HG02884 (cell line): ENCODE data around the gene FAM234B.

ENCODE experiments used
- ATAC-seq: cut with Tn5 transposase; IDR thresholded peaks from one replicate; pipeline ENCODE4 v1.9.1; 2021; ENCODE audit warnings: mild to moderate bottlenecking, moderate library complexity; ENCODE audit not compliant: unreplicated experiment

Gene FAM234B, protein sequence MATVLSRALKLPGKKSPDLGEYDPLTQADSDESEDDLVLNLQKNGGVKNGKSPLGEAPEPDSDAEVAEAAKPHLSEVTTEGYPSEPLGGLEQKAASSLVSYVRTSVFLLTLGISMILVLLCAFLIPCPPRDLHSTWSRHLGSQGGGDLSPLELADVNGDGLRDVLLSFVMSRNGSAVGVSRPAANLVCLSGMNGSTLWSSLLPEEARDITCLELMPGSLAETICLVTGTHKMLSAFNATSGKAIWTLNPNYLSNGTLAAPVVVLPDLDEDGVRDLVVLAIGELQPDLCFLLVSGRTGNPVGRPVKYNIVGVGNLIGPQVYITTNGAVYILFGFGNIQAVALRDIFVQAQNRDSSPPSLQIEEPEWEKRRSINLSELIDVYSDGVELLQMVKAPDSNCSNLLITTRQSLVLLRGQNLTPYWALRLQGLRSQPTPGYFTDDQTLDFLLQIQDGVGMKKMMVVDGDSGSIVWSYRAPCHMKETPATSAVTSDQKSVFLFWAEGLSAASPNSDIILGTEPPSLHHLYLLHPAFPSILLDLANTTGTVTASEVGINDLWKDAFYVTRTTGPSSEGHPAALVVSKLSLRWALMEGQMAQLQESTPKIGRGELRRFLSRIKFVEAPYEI

DNA sequence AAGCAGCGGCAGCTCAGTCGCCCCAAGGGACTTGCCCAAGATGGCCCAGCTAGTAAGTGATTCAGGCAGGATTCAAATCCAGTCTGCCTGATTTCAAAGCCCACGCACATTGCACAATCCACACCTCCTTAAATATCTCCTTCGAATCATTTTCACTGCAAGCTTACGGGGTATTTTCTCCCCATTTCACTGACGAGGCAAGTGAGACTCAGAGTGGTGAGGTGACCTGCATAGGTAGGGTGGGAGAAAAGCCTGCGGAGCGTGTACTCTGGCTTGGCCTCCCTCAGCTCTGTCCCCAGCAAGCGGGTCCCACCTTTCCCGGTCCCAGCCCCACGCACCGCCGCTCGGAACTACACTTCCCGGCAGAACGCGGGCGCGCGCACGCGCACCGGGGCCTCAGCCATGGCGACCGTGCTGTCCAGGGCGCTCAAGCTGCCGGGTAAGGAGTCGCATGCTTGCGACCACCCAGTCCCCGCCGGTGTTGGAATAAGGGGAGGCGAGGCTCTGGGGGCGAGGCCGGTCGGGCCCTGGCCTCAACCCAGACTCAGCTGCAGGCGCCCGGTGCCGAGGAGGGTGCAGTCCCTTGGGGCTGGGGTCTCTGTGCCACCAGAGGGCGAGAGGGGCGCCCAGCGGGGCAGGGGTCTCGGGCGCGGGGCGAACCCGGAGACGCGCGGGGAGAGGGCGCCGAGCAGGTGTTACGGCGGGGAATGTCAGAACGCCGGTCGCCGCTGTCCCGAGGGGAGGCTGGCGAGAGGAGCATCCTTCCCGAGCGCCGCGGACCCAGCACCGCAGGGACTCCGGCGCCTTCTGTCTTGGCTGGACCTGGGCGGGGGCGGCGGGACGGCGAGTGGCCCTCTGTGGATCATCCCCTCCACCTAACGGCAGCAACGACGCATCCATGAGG lies at the start of gene FAM234B:
Gene FAM234B (plus strand): TSS at position 380 of the 904 bp plus-strand sequence. CDS start 23 bp downstream, at position 403.
- ATAC-seq: peak; percentile 88

DNA sequence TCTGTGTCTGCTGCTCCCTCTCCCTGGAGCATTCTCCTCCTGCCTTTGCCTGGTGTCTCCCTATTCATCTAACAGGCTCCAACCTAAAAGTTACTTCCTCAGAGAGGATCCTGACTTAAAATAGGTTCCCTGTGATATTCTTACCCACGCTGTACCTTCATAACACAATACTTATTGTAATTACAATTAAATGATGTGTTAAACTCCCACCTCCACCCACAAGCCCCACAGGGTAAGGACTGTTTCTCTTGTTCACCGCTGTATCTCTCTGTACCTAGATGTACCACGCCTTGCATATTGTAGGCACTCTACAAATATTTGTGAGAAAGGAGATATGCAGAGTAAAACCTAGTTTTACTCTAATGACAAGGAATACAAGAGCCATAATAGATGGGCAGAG lies 49.1 kb upstream of the FAM234B start:
- ATAC-seq: no peak

DNA sequence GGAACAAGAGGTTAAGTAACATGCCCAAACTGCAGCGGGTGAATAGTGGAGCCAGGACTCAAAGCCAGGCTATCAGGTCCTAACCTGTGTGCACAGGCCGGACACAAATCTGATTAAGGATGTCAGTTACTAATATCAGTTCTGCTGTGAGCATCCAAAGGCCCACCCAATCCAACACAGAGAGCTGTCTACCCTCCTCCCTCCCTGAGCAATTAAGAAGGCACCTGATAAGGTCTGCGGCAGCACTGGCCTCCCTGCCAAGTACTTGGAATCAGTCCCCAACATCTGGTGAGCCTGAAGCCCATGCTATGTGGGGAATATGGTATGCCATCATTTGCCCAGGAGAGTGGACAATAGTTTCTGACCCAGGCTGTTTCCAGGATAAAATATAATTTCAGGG lies 48.0 kb upstream of the FAM234B start:
- ATAC-seq: no peak

DNA sequence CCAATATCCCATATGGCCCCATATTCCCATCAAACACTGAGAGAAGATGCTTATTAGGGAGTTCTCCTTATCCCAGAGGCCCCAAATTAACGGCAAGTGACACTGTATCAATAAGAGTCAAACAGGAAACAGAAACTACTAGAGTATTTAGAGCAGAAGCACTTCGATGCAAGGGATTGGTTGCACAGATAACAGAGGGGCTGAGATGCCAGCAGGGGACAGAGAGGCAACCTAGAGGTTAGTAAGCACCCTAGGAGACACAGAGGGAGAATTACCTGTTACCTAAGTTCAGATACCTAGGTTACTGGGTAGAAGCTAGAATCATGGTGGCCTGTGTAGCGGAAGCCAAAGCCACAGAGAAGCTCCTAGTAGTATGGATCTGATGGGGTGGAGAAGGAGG lies 47.0 kb upstream of the FAM234B start:
- ATAC-seq: no peak

DNA sequence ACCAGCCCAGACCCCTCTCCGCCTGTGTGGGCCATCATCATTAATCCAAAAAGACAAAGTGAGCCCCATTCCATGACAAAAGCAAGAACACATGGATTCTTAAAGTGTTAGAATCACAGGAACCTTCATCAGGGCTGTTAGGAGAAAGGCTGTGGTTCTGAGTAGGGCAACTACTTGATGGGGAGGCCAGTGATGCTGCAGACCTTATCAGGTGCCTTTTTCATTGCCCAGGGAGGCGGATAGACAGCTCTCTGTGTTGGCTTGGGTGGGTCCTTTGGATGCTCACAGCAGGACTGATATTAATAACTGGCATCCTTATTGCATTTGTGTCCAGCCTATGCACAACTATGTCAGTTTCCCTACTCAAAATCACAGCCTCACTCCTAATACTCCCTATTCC lies 46.4 kb upstream of the FAM234B start:
- no peak for ATAC-seq

DNA sequence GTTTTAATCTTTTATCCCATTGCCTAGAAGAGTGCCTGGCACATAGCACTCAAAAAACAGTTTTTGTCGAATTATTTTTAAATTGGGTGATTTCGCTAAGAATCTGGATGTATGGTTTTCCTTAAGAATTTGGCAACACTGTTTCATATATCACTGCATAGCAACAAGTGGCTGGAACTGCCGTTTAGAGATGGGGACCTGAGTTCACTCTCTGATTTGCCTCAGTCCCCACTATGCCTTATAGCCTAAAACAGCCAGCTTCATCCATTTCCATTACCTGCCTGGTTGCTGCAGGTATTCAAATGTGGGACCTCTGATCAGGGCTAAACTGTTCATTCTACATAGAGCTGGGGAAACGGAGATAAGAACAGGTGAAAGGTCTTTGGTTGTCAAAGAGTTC lies 45.9 kb upstream of the FAM234B start:
- ATAC-seq: no peak

DNA sequence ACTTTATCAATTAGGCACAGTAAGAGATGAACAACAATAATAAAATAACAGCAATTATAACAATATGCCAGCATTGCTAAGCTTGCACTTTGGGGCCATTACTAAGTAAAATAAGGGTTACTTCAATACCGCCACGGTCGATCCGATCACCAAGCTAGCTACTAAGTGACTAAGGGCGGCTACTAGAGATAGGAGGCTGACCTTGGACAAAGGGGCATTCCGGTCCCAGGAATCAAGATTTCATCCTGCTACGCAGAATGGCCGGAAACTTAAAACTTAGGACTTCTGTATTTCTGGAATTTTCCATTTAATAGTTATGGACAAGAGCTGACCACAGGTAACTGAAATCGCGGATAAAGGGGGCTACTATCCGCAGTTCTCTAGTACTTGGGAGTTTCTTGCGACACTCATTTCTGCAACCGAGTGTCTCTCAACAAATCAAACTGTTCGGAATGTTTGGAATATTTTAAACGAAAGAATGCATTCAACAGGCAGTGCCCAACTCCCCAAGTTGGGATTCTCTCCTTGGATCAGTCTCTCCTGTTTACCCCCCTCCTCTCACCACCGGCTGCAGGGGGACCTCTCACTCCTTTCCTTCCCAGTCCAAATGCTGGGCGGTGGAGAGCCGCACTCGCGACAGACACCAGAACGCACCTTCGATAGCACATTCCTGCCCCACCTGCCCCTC lies 44.8 kb upstream of the FAM234B start:
- no peak for ATAC-seq

DNA sequence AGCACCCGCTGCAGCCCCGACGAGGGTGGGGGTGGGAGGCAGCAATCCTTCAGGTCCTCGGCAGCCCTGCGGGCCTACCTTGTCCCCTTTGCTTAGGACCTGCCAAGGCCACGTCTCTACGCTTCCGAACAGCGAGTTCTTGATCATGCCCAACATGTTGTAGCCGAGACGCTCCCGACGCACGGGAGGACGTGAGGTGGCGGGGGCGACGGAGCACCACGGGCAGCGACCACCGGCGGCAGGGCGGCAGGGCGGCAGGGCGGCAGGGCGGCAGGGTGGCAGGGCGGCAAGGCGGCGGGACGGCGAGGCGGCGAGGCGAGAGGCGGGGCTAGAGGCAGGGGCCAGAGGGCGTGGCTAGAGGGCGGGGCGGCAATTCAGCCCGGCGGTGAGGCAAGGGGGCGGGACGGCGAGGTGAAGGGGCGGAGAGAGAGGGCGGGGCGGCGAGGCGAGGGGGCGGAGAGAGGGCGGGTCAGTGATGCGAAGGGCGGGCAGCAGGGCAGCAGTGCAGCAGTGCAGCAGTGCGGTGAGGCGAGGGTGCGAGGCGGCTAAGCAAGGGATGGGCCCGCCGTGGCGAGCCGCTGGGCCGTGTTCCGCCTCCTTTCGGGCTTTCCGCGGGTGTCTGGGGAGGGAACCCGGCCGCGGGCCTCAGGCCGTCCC lies 44.1 kb upstream of the FAM234B start, which contains the start of gene HEBP1:
Gene HEBP1 (minus strand): TSS at position 307 of the 657 bp plus-strand sequence. CDS start 151 bp downstream, at position 156.
- peak; percentile 85 for ATAC-seq

DNA sequence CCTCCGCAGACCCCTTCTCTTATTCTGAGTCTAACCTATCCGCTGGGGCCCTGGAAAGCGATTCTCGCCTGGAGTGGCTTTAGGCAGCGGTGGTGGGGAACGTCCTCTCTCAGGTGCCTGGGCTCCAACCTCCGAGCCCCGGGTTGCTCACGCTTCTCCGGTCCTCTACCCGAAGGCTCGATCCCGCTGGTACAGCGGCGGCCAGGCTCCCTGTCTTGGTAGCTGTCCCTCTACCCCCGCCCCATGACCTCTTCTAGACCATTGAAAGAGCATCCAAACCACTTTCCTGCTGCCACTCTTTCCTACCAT lies 43.6 kb upstream of the FAM234B start:
- ATAC-seq: peak; percentile 39

DNA sequence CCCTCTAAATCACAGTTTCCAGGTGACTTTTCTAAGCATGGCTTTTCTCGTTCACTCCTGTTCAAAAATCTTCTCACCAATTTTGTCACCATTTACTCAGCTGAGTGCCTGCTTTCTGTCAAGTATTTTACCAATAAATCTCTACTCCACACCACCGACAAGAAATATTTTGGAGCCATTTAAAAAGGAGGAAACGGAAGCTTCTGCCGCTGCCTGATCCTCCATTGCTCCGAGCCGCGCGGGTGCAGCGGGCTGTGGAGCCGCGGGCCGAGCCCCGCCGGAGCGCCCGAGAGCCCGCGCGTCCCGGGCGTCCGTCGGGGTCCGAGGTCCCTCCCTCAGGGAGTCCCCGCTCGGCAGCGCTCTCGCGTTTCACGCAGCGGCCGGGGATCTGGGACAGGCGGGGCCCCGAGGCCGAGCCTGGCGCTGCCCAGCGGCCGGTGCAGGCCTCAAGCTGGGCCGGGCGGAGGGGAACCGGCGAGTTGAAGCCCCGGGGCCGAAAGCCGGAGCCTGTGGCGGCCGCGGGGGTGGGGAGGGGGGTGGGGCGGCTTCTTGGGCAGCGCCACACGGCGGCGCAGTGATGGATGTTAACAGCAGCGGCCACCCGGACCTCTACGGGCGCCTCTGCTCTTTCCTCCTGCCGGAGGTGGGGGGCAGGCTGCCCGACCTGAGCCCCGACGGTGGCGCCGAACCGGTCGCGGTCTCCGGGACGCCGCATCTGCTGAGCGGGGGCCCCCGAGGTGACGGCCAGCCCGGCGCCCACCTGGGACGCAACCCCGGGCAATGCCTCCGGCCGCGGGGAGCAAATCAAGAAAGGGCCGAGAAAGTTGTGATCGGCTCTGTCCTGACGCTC lies 43.0 kb upstream of the FAM234B start:
- no peak for ATAC-seq

DNA sequence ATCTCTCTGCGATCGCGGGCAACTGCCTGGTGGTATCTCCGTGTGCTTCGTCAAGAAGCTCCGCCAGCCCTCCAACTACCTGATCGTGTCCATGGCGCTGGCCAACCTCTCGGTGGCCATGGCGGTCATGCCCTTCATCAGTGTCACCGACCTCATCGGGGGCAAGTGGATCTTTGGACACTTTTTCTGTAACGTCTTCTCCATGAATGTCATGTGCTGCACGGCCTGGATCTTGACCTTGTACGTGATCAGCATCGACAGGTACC lies 42.5 kb upstream of the FAM234B start:
- ATAC-seq: no peak

DNA sequence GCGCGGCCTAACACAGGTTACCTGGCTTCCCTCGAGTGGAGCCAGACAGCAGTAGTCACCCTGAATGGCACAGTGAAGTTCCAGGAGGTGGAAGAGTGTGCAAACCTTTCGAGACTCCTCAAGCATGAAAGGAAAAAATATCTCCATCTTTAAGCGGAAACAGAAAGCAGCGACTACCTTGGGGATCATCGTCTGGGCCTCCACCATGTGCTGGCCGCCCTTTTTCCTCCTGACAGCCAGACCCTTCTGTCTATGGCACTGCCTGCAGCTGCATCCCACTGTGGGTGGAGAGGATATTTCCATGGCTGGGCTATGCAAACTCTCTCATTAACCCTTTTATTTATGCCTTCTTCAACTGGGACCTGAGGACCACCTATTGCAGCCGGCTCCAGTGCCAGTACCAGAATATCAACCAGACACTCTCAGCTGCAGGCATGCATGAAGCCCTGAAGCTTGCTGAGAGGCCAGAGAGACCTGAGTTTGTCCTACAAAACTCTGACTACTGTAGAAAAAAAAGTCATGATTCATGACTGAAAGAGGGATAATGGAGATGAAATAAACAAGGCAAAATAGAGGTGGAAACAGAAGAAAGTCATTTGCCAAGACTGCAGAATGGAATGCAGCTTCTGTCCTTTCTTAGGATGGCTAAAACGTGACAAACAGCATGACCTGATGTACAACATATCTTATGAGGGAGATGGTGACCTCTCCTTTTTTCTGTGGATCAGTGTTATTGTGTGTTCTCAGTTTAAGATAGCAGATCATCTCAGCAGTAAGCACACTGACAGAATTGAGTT lies 41.7 kb upstream of the FAM234B start:
- ATAC-seq: no peak

DNA sequence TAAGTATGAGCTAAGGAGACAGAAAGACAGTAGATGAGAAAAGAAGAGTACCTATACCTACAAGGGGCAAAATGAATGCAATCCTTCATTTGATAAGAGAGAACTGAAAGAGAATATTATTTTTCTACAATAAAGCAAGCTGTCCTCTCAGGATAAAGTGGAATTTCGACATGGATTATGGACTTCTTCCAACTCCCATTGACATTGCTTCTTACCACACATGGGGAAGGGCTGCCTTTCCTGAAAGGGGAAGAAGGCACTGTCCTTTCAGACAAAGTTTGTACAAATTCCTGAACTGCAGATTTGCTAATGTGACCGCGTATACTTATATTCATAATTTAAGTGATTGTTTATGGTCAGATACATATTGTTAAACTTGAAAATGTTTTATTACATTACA lies 39.8 kb upstream of the FAM234B start:
- ATAC-seq: no peak

DNA sequence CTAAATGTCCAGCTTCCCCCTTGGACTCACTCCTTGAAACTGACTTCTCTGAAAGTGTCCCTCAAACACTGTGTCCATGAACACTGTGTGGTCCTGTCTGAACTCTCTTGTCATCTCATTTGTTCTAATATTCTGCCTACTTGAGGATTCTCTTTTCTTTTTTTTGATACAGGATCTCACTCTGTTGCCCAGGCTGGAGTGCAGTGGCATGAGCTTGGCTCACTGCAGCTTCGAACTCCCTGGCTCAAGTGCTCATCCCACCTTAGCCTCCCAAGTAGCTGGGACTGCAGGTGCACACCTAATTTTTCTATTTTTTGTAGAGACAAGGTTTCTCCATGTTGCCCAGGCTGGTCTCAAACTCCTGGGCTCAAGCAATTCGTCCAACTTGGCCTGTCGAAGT lies 39.2 kb upstream of the FAM234B start:
- no peak for ATAC-seq

DNA sequence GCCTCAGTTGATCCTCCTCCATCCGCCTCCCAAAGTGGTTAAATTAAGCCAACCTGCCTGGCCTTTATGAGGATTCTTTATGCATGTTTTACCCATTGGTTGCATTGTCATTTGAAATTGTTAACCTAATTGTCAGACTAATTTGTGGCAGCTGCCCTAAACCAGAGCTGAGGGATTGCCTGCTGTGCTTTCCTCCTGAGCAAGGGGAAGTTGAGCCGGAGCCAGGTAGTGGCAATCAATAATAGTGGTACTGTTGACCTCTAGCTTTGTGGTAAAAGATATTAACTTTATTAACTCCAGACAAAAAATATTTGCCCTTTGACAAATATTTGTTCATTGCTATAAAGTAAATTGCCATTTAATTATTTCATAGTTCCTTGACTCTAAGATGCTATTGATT lies 38.5 kb upstream of the FAM234B start:
- ATAC-seq: no peak

DNA sequence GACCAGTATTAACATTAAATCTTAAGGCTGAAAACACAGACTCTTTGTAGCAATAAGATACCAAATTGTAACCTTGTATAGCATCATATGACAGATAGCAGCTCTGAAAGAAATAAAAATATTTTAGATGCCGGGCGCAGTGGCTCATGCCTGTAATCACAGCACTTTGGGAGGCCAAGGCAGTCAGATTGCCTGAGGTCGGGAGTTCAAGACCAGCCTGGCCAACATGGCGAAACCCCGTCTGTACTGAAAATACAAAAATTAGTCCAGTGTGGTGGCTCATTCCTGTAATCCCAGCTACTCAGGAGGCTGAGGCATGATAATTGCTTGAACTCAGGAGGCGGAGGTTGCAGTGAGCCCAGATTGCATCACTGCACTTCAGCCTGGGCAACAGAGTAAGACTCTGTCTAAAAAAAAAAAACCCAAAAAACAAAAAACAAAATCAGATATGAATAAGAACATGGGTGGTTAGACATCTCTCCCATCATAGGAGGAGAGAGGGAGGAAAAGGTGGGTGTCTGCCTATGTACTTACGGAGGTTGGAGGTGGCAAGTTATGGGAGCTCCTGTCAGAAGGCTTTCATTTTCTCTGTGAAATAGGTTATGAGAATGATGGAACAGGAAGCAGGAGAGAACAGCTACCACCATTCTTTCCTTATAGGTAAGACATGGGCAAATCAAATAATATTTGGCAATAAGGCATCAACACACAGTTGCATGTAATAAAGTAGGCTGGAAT lies 36.5 kb upstream of the FAM234B start:
- ATAC-seq: no peak

DNA sequence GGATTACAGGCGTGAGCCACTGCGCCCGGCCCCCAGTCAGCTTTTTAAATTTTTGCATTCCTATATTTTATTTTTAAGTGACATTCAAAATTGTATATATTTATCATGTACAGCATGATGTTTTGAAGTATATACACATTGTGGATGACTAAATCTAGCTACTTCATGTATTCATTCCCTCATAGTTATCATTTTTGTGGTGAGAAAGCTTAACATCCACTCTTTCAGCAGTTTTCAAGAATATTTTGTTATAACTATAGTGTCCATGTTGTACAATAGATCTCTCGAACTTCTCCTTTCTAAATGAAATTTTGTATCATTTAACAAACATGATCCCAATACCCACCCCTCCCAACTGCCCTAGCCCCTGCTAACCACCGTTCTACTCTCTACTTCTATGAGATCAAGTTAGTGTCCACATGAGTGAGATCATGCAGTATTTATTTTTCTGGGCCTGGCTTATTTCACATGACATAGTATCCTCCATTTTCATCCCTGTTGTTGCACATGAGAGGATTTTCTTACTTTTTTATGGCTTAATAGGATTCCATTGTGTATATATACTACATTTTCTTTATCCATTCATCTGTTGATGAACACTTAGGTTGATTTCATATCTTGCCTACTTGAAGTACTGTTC lies 35.3 kb upstream of the FAM234B start:
- ATAC-seq: no peak

DNA sequence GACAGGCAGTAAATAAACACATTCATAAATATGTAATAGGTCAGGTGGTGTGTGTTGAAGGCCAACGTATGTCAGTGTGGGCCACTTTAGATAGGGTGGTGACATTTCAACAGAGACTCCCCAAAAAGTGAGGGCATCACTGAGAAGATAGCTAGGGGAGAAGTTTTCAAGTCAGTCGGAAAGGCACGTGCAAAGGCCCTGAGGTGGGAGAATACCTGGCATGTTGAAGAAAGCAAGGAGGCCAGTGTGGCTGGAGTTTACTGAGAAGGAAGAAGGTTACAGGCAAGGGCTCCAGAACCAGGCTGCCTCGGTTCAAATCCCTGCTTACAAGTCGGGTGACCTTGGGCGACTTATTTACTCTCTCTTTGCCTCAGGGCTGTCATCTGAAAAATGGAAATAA lies 33.1 kb upstream of the FAM234B start:
- no peak for ATAC-seq
